Uterus (tissue), 2 donors: Measurements from ENCODE around the gene SDHA.
"Not testable (repeated sequence)": the region's sequence is repeated elsewhere in the genome, so short reads cannot be mapped to it uniquely, and the experiment has no call there.

Experiments used
- POLR2A ChIP-seq, 2 donors: fragments of 450-650 bp; IDR thresholded peaks; one replicate each; pipeline ENCODE4 v1.6.1; 2016; ENCODE audit warnings: antibody characterized with exemption in 2 of 2, mild to moderate bottlenecking in 1 of 2, moderate library complexity in 1 of 2
- TF ChIP-seq, protein P1 (sequence below), 4 experiments: fragments of 200-600 bp in 2 of 4; fragments of 450-650 bp in 2 of 4; sonication (generic) in 2 of 4; IDR thresholded peaks; one replicate each; pipeline ENCODE4 v1.5.1; 2016 to 2019; ENCODE audit warnings: antibody characterized with exemption in 4 of 4, mild to moderate bottlenecking in 2 of 4, moderate library complexity in 1 of 4

DNA sequence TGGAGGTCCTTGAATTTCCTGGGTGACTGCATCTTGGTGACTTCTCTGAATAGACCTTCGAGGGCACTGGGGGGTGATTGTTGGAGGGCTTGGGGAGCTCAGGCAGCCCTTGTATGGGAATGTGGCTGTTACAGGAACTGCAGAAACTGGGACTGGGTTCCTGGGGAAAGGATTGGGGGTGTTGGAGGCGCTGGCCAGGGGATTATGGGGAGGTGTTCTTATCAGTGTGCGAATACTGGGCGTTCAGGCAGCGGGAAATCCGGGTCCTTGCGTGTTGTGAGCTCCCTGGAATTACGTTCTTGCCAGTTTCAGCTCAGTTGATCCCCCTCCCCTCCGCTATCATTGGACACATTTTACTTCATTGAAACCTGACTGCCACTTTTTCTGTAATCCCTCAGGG is 55.0 kb downstream of the SDHA start:
- TF ChIP-seq, protein P1, sequence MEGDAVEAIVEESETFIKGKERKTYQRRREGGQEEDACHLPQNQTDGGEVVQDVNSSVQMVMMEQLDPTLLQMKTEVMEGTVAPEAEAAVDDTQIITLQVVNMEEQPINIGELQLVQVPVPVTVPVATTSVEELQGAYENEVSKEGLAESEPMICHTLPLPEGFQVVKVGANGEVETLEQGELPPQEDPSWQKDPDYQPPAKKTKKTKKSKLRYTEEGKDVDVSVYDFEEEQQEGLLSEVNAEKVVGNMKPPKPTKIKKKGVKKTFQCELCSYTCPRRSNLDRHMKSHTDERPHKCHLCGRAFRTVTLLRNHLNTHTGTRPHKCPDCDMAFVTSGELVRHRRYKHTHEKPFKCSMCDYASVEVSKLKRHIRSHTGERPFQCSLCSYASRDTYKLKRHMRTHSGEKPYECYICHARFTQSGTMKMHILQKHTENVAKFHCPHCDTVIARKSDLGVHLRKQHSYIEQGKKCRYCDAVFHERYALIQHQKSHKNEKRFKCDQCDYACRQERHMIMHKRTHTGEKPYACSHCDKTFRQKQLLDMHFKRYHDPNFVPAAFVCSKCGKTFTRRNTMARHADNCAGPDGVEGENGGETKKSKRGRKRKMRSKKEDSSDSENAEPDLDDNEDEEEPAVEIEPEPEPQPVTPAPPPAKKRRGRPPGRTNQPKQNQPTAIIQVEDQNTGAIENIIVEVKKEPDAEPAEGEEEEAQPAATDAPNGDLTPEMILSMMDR (IDR thresholded peaks at IDR 0.05): not testable (repeated sequence)
- not testable (repeated sequence) for TF ChIP-seq POLR2A (IDR thresholded peaks at IDR 0.05)
